ENCODE results near the gene LYPD6B.
A peak's percentile ranks its signal among the peaks of the same experiment; 100 is the strongest.

LYPD6B gene

DNA sequence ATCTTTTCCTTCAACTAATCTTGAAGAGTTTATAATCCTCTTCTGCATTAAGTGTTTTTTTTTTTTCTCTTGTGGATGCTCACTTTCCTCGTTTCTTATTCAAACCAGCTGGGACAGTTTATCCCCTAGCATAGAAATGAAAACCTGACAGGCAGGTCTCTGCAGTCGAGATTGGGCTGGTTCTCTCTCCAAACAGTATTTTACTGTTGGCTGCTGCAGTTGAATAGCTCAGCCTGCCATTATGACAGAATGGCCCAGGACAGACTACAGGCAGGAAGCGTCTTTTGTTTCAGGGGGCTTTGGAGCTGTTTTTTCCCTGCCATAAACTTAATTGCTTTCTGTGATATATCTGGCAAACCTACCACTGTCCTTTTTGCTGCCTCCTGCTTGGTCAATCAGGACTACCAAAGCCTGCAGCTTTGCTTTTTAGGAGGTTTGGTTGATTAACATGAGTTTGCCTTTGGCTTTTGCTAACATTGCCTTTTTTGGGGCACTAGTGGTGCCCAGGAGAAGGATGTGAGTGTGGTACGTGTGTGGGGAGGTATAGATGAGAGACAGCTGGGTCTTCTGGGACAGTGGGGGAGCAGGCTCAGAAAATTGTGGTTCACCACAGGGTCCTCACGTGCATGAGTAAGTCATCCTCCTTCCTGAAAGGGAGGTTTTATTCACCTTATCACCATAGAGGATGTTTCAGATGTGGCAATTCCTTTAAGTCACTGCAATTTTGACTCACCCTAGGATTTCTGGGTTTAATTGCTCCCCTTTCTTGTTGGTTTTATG, 128.7 kb downstream of the LYPD6B start:
- peak; percentile 73 for DNase-seq

DNA sequence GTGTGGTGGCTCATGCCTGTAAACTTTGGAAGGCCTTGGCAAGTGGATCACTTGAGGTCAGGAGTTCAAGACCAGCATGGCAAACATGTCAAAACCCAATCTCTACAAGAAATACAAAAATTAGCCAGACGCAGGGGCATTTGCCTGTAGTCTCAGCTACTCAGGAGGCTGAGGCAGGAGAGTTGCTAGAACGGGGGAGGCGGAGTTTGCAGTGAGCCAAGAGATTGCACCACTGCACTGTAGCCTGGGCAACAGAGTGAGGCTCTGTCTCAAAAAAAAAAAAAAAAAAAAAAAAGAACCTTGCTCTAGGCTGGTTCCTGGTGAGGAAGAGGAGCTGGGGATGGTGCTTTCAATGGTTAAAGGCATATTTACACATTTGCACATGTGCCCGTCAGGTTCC, 129.4 kb downstream of the LYPD6B start:
- DNase-seq: peak; percentile 73

DNA sequence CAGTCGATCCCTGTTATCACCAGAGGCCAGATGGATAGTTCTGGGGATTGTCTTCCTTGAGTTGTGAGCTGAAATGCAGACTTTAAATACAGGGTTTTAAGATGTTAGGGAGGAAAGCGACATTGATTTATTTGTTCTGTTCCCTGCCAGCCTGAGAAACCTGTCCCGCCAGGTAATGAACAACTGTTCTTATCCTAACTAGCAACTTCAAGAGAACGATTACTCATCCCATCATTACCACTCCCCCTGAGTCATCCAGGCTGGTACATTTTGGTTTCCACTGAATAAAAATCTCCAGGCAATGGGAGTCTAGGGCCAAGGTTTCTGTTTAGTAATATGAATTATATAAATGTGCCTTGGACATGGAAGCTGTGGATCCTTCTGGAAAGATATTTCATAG, 131.2 kb downstream of the LYPD6B start:
- DNase-seq: no peak

DNA sequence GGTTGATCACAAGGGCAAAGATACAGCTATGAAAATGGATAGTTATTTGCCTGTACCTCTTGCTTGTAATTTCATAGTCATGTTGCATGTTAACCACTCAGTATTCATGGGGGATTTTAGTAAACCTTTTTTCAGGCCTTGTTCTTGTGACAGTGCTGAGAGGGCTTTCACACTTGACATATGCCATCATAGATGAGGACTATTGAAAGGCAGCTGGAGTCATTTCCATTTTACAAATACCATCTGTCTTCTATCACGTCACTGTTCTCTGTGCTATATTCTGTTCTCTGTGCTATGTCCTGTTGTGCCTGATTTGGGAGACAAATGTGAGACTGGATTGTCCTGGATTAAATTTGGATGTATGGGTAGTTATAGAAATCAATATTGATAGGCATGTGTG, 131.7 kb downstream of the LYPD6B start:
- no peak for DNase-seq

DNA sequence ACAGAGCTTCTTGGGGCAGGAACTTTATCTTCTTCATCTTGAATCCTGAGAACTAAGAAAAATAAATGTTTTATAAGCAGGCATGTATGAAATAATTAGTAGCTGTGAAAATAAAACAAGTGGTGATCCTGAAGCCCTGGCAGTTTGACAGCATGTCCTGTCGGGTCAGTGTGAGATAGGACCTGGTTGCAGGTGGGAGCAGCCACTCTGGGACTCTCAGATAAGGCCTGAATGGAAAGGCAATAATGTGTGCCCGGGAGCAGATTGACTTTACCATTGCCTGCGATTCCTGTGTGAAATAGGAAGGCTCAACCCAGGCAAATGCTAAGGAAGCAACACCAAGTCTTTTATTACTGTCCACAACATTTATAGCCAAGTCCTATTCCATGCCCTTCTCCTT, 132.4 kb downstream of the LYPD6B start:
- DNase-seq: no peak

DNA sequence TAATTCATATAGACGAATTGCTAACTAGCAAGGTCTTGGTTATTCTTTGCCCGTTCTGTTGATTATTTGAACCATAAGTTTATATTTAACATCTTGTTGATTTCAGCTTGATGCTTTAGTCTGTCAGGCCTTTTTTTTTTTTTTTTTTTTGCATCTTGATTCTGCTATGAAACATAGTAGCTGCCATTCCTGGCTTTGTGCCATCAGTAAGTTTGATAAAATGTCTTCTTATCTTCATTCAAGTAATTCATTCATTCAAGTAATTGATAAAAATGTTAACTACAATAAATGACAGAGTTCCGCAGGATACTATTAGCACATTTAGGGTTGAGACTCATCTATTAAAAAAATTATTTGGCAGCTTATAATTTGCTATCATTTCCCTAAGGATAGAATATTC, 134.7 kb downstream of the LYPD6B start:
- DNase-seq: no peak

DNA sequence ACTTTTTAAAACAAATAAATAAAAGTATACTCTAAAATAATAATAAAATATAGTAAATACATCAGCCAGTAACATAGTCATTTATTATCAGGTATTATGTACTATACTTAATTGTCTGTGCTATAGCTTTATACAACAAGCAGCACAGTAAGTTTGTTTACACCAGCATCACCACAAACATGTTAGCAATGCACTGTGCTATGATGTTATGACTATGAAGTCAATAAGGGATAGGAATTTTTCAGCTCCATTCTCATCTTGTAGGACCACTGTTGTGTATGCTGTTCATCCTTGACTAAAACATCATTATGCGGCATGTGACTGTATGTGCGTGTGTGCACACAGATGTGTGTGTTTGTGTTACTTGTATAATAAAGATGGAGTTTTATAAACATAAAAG, 137.5 kb downstream of the LYPD6B start:
- DNase-seq: no peak

DNA sequence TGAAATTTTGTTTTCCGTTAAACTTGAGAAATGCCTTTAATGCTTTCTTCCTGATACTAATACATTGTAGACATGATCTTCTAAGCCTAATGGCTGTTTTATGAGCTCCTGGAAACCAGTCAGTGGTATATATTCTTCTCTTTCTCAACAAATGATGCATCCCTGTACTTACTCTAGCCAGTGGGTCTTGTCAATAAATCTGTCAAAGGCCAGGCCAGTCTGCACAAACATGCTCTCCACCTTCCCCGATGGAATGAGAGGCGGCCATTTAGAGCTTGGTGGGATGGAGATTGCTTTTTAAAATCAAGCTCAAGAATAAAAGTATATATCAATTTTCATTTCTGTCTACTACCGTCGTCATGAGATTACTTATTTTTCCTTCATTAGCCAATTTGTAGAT, 140.1 kb downstream of the LYPD6B start:
- DNase-seq: no peak

DNA sequence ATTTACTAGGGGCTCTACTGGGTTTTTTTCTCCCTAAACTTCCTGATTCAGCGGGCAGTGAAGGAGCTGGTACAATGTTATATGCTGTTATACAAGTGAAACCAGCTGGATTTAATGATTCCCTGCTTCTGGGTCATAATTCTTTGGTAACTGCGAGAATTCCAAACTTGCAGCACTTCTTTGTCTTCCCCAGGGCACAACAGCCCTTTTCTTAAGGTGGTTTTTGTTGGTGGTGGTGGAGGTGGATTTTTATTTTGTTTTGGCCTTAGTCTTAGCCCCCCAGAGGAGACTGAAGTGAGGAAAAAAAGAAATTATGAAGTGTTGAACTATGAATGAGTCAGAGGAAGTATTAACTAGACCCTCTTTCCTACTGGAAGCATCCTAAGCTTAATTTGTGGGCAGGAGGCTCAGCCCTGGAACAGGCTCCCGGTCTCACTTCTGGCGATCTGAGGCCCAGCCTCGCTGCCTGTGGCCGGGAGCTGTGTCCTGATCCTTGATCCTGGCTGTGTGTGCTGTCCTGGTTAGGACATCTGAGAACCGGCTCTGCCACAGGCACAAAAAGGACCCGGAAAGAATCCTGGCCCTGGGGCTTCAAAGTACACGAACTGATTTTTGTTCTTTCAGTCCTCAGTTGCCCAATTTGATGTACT, 141.9 kb downstream of the LYPD6B start:
- DNase-seq: no peak

DNA sequence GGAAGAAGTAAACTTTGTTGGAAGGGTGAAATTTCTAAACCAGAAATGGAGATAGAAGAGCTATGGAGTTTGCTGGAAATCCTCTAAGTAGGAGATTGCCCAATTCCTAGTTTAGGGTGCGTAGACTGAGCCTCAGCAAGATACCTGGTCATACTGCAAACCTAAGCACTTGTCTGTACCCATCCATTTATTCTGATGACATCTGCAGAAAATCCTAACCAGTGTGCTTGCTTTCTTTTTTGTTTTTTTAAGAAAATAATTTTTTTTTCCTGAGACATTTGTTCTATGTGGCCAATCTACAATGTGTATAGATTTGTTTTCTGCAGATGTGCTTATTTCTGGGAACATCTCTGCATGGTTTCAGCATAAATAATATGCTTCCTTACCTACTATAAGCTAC, 144.7 kb downstream of the LYPD6B start:
- DNase-seq: no peak

DNA sequence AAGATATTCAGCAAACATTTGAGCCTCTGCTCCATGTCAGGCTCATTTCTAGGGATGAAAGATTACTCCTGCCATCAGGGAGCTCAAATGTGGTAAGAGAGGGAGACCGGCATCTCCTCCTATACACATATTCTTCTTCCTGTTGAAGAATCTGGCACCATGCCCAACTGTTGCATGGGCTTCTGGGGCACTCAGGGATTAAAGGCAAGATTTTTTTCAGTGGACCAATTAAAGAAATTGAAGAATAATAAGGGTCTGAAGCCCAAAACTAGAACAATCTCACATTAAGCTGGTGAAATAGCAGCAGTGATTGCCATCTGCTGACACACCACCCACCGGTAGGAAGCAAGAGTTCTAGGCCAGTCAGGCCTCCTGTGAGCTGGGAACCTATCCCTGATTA, 146.5 kb downstream of the LYPD6B start:
- no peak for DNase-seq

DNA sequence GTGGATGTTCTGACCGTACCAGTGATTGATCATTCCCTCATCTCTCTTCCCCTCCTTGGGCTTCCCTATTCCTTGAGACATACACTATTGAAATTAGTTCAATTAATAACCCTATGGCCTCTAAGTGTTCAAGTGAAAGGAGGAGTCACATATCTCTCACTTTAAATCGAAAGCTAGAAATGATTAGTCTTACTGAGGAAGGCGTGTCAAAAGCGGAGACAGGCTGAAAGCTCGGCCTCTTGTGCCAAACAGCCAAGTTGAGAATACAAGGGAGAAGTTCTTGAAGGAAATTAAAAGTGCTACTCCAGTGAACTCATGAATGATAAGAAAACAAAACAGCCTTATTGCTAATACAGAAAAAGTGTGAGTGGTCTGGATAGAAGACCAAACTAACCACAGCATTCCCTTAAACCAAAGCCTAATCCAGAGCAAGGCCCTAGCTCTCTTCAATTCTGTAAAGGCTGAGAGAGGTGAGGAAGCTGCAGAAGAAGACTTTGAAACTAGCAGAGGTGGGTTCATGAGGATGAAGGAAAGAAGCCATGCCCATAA, 147.5 kb downstream of the LYPD6B start:
- no peak for DNase-seq

DNA sequence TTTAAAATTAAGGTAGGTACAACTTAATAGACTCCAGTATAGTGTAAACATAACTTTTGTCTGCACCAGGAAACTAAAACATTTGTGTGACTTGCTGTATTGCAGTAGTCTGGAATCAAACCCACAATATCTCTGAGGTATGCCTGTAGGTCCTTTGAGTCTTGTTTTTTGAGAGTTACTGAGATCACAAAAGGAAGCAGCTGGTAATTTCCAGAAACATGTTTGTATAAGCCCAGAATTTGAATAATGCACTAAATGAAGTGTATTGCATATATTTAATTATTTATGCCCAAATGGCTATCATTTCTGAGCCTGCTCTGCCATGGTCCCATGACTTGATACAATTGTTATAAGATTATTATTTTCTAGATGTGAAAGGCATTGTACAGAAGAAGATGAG, 148.6 kb downstream of the LYPD6B start:
- no peak for DNase-seq

DNA sequence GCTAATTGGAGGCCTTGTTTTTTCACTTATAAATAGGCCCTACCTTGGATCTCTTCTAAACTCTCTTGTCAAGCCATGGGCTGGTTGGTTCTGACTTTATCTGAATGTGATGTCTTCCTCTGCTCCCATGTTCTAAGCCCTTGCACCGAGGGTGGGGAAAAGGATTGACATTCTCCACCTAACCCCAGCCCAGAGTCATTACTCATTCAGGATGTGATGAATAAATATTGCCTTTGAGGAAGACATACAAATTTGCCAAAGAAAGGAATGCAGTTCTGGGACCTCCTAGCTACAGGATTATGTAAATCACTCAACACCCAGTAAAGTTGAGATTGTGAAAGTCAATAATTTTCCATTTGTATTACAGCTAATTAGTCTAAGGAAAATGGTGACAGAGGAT, 149.8 kb downstream of the LYPD6B start:
- DNase-seq: no peak

DNA sequence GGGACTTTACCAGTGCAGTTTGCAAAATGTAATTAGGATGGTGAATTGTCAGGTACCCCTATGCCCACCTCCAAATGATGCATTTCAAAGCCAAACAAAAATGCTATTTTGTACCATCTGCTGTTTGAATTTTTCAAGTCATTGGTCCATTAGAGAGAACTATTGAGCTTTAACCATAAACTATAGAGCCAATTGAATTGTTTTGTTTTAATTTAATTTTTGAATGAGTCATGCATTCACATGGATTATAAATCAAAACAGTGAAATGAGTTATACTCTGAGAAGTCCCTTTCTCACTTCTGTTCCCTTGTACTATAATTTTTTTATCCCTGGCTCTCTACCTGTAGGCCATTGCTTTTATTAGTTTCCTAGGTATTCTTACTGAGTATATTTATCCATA, 151.3 kb downstream of the LYPD6B start:
- DNase-seq: no peak

DNA sequence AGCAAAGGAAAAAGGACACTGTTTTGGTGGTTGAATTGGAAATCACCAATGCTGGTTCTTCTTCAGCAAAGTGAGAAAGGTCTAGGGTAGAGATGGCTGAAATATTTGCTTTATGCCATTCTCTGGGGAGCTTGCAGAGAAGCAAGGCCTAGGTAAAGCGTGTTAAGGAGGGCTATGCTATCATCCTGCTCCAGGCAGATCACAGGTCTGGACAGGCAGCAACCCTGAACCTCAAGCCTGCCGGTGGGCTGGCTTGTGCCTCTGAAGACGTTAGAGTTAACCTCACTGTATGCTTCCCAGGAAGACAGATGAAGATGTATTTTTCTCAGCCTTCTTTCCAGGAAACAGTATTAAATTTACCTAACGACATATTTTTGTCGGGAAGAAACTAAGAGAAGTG, 153.4 kb downstream of the LYPD6B start:
- no peak for DNase-seq

DNA sequence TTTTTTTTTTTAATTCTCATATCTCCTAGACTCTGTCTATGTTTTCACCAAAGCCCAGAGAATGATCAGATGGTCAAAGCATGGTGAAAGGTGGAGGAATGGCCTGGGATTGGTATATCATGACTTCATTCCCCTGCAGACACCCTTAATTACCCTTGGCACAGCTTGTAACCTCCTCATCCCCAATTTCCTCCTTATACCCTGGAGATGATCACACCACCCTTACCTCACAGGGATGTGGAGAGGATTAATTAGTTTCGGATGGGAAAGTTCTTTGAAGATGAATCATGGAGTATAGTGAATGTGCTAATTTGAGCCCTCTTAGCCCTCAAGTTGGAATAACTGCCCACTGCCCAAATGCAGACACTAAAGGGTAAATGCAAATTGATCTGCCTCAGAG, 153.9 kb downstream of the LYPD6B start:
- no peak for DNase-seq

DNA sequence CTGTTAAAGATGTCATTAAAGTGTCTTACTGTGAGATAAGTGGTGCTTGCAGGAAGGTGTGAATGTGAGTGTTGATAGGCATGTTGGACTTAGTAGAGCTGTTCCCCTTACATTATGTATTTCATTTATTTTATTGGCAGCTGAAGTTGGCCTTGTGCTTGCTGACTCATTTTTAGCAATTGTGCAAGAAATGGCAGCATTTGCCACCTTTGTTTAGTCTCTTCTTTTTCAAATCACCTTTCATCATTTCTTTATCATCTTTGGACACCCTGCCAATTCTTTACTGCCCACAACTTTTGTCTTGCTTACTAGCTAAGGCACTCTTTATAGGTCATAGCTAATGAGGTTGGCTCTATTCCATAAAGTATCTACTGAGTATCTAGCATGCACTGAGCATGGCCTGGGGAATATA, 161.6 kb downstream of the LYPD6B start:
- no peak for DNase-seq

DNA sequence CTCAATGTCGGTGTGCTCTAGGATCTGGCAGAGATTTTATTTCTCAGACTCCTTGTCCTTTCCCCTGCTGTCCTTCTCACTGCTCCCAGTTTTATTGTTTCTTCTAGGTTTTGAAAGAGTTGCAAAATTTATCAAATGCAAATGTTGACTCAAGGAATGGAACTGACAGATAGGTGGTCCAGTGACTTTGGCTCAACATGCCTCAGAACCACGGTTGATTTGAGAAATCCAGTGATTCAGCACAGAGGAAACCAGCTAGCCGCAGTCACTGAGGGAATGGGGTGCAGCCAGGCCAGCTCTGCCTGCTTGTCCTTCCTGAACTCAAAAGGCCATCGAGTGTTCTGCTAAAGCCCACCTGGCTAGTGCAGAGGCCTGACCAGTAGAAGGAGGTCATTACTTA, 166.2 kb downstream of the LYPD6B start:
- no peak for DNase-seq

DNA sequence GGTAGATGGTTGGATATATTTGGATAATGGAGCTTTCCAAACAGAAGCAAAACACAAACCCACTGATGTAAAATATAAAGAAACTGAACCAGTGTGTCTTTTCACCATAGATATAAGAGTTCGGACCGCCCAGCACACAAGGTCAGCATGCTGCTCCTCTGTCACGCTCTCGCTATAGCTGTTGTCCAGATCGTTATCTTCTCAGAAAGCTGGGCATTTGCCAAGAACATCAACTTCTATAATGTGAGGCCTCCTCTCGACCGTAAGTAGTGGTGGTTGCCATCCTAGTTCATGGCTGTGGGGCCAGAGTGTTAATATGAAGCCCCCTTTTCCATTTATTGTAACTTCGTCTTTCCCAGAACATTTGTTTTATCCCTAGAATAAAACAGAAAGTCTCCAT, 166.6 kb downstream of the LYPD6B start:
- DNase-seq: no peak

DNA sequence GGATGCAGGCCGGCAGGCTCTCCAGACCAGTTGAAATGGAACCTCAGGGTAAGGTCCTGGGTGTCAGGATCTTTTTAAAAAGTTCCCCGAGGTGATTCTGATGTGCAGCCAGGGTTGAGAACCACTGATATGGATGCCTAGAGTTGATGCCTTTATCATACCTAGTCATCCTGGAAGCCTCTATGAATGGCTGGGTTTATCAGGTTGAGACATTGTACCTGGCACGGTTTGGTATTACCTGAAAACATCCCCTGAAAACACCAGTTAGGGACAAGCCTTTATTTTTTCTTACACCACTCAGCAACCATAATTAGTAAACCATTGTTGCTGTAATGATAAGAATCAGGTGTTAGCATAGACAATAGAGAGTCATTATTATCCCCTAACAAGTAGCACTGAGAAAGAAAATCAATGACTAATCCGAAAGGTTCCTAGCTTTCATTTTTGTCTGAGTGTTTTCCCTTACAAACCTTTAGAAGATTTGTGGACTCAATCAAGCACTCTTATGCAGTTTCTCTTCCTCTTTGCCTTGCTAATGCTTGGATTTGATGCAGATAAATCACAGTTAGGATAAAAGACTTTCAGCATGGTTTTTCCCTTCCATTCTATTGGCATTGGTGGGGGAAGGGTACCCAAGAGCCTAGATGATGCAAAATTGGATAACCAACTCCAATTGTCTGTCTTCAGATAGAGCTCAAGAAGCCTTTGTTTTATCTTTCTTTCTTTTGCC, 175.4 kb downstream of the LYPD6B start:
- peak; percentile 13 for DNase-seq

DNA sequence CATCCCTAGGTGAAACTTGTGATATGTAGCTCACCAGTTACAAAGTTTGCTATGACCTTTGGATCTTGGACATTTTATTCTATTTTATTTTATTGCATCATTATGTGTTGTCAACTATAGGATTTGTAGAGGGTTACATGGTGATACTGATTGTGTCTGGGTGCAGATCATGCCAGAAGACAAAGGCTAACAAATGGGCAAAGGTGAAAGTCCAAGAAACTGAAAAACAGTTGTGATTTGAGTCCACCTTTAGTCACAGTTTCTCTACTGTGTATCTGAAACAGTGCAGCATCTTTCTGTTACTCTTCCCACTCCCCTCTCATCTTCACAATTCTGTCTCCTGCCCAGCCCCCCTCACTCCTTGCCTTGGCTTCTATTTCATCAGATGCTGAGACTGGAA, 180.0 kb downstream of the LYPD6B start:
- DNase-seq: no peak

DNA sequence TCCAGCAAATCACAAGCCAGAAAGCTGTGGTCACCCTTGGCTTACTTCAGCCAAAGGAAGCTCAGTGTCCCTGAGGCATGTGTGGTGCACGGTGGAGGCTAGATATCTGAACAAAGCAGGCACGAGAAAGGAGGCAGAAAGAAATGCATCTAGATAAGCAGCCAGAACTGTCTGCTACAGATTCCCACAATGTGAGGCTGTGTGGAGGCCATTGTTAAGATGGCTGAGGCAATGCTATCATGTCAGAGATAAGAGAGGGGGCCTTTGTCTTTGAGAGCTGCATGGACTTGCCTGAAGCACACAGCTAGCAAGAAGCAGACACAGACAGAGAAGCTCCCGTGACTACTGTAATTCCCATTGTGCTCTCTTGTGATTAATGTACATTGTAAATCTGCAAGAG, 181.4 kb downstream of the LYPD6B start:
- no peak for DNase-seq

DNA sequence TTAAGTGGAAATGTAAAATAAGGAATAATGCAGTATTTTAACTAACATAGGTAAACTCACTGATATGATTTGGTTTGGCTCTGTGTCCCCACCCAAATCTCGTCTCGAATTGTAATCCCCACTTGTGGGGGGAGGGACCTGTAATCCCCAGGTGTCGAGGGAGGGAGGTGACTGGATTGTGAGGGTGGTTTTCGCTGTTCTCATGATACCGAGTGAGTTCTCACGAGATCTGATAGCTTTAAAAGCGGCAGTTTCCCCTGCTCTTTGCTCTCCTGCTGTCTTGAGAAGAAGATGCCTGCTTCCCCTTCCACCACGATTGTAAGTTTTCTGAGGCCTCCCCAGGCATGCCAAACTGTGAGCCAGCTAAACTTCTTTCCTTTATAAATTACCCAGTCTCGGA, 182.5 kb downstream of the LYPD6B start:
- no peak for DNase-seq
